Aortic smooth muscle cell (primary cell): Measurements from ENCODE around the gene ATP2A2. TPM values are rescaled to one million over a fixed set of nuclear protein-coding genes. Genes with fewer than 3 reads are reported as not detected.

ENCODE experiments used
- total RNA-seq: library from RNA; depleted of rRNA; stranded (reverse); fragments of >200 nt; gene quantifications from 2 replicates; pipeline ENCODE4 v1.2.3, GENCODE V29; 2014

The ATP2A2 gene
- 141 and 150 TPM in 2 replicates for total RNA-seq

GRCh38 chr12:110280779-110281548, at the start of gene ATP2A2:
TSS of gene ATP2A2 (plus strand) at chr12:110281247. CDS start at chr12:110281790, 543 bp downstream.

Other genes starting within 250 kb of the ATP2A2 start
- gene C12orf76, start 232.7 kb upstream of the ATP2A2 start, total RNA-seq, result 7.4 and 10.6 TPM in 2 replicates
- 19.1 and 21.1 TPM in 2 replicates for gene IFT81, start 156.9 kb upstream of the ATP2A2 start, total RNA-seq
- 48.6 and 53.5 TPM in 2 replicates for gene ANAPC7, start 122.5 kb downstream of the ATP2A2 start, total RNA-seq
- gene ARPC3, start 169.1 kb downstream of the ATP2A2 start, total RNA-seq, result 204 and 243 TPM in 2 replicates
- 13.8 and 17.6 TPM in 2 replicates for gene GPN3, start 187.0 kb downstream of the ATP2A2 start, total RNA-seq
- 10.9 and 15.7 TPM in 2 replicates for gene FAM216A, start 187.6 kb downstream of the ATP2A2 start, total RNA-seq
- gene VPS29, start 220.9 kb downstream of the ATP2A2 start, total RNA-seq, result 69.1 and 70.0 TPM in 2 replicates
- gene RAD9B, start 221.1 kb downstream of the ATP2A2 start, total RNA-seq, result 0.56 and 1.2 TPM in 2 replicates